Upper lobe of left lung (tissue), 6 donors: Measurements from ENCODE around the gene AGAP1. TPM values are rescaled to one million over a fixed set of nuclear protein-coding genes. Genes with fewer than 3 reads are reported as not detected.

Experiments
- ATAC-seq, 2 donors: fragments of 200-7000 bp; cut with Tn5 transposase; one replicate each; pipeline ENCODE4 v1.9.1; 2022; ENCODE audit warnings: mild to moderate bottlenecking in 2 of 2, moderate library complexity in 2 of 2; ENCODE audit not compliant: low FRiP score in 2 of 2
- DNase-seq, 2 donors: peaks; one replicate each; pipeline ENCODE4 v3.0.0-alpha.2; 2019 to 2020
- H3K27ac ChIP-seq, 4 donors: fragments of 200-600 bp; sonication (generic); one replicate each; pipeline ENCODE4 v1.5.1; 2016 to 2019
- H3K27me3 ChIP-seq, 4 donors: fragments of 200-600 bp; sonication (generic); one replicate each; pipeline ENCODE4 v1.5.1; 2017 to 2019
- H3K36me3 ChIP-seq, 4 donors: fragments of 200-600 bp; sonication (generic); one replicate each; pipeline ENCODE4 v1.5.1; 2016 to 2019
- H3K4me1 ChIP-seq, 4 donors: fragments of 200-600 bp; sonication (generic); one replicate each; pipeline ENCODE4 v1.5.1; 2018 to 2019
- H3K4me3 ChIP-seq, 4 donors: fragments of 200-600 bp; sonication (generic); one replicate each; pipeline ENCODE4 v1.5.1; 2017 to 2019; ENCODE audit warnings: mild to moderate bottlenecking in 2 of 4, moderate library complexity in 1 of 4
- H3K9me3 ChIP-seq, 4 donors: fragments of 200-600 bp; sonication (generic); one replicate each; pipeline ENCODE4 v1.5.1; 2018 to 2019
- EP300 ChIP-seq, 4 donors: sonication (generic); formaldehyde crosslinking; IDR thresholded peaks; one replicate each; pipeline ENCODE4 v1.5.1; 2017; ENCODE audit warnings: antibody characterized with exemption in 4 of 4, control low read depth in 2 of 4
- POLR2A ChIP-seq, 4 donors: fragments of 450-650 bp; IDR thresholded peaks; one replicate each; pipeline ENCODE4 v1.5.1; 2016 to 2017; ENCODE audit warnings: antibody characterized with exemption in 4 of 4, mild to moderate bottlenecking in 2 of 4
- POLR2AphosphoS5 ChIP-seq, 2 donors: sonication (generic); formaldehyde crosslinking; IDR thresholded peaks; one replicate each; pipeline ENCODE4 v1.5.1; 2017; ENCODE audit warnings: antibody characterized with exemption in 2 of 2
- WGBS, 2 donors: methylation state at CpG; one replicate each; pipeline ENCODE4 v1.1.5; 2017 to 2018; 5-methylcytosine and 5-hydroxymethylcytosine counted together
- total RNA-seq, 6 donors: library from RNA; depleted of rRNA in 4 of 6; stranded (reverse); fragments of >200 nt in 4 of 6; gene quantifications; one replicate each; pipeline versions ENCODE4 v1.1.0 to v1.2.1, GENCODE V29; 2016 to 2021
- TF ChIP-seq, protein P1 (sequence below), 6 experiments: fragments of 450-650 bp in 4 of 6; fragments of 200-600 bp in 2 of 6; sonication (generic) in 2 of 6; IDR thresholded peaks; one replicate each; pipeline ENCODE4 v1.5.1; 2016 to 2019; ENCODE audit warnings: antibody characterized with exemption in 6 of 6
- donor health status: DM: no; HTN: no; CAD: no; lungs with moderate emphysema.
- donor health status: DM: no; HTN: yes; CAD: no; lungs with severe emphysema.

Gene AGAP1
- total RNA-seq, 6 donors from 2014 or later, result 25.5 to 45.1 (median 30.7) TPM

DNA sequence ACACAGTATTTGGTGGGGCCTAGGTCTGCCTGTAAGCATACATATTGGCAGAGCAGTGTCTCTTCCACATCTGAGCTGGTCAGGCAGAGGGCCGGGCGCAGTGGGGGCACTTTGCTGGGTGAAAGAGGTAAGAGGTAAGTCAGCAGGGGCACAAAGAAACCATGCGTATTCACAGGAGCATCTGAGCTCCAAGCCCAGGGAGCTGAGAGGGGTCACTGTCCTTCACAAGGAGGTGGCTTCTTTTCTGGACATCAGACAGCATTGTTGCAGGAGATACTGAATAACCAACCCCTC lies 201.7 kb downstream of the AGAP1 start:
- no peaks in the 10 kb centered on the region for H3K9me3 ChIP-seq
- WGBS, 2 donors, result 94% methylated on average over 3 of the region's 3 CpGs; no CpG with 5 or more reads in 1 of the 2 donors
- no peaks in the 10 kb centered on the region for H3K36me3 ChIP-seq
- no peak for ATAC-seq
- H3K27me3 ChIP-seq, result no peaks in the 10 kb centered on the region
- TF ChIP-seq, protein P1, sequence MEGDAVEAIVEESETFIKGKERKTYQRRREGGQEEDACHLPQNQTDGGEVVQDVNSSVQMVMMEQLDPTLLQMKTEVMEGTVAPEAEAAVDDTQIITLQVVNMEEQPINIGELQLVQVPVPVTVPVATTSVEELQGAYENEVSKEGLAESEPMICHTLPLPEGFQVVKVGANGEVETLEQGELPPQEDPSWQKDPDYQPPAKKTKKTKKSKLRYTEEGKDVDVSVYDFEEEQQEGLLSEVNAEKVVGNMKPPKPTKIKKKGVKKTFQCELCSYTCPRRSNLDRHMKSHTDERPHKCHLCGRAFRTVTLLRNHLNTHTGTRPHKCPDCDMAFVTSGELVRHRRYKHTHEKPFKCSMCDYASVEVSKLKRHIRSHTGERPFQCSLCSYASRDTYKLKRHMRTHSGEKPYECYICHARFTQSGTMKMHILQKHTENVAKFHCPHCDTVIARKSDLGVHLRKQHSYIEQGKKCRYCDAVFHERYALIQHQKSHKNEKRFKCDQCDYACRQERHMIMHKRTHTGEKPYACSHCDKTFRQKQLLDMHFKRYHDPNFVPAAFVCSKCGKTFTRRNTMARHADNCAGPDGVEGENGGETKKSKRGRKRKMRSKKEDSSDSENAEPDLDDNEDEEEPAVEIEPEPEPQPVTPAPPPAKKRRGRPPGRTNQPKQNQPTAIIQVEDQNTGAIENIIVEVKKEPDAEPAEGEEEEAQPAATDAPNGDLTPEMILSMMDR (IDR thresholded peaks at IDR 0.05), result no peak
- TF ChIP-seq POLR2A (IDR thresholded peaks at IDR 0.05) (no peak), EP300 (IDR thresholded peaks at IDR 0.05) (no peak), POLR2AphosphoS5 (IDR thresholded peaks at IDR 0.05) (no peak)
- H3K27ac ChIP-seq, result no peak overlapping the region
- no peak overlapping the region for H3K4me3 ChIP-seq
- H3K4me1 ChIP-seq, result peaks cover 0 to 6% (median 1%) of the 10 kb centered on the region in 4 donors
- no peak for DNase-seq

GRCh38 chr2:235697041-235697440 lies 203.2 kb downstream of the AGAP1 start:
- TF ChIP-seq, protein P1 (IDR thresholded peaks at IDR 0.05), result no peak
- Histone ChIP-seq H3K36me3 (no peaks in the 10 kb centered on the region), H3K27me3 (no peaks in the 10 kb centered on the region), H3K4me3 (no peak overlapping the region), H3K27ac (no peak overlapping the region), H3K9me3 (no peaks in the 10 kb centered on the region), H3K4me1 (peaks cover 0 to 9% (median 4%) of the 10 kb centered on the region in 4 donors)
- no peak for ATAC-seq
- 95 to 97% methylated on average over 8 of the region's 8 CpGs for WGBS, 2 donors
- no peak for DNase-seq

GRCh38 chr2:235698028-235698427 lies 204.2 kb downstream of the AGAP1 start:
- DNase-seq (no peak), ATAC-seq (no peak)
- no peak overlapping the region for H3K4me3 ChIP-seq
- H3K36me3 ChIP-seq, result no peaks in the 10 kb centered on the region
- H3K27ac ChIP-seq, result no peak overlapping the region
- TF ChIP-seq POLR2AphosphoS5 (IDR thresholded peaks at IDR 0.05), result no peak
- no peak for TF ChIP-seq POLR2A (IDR thresholded peaks at IDR 0.05)
- no peak for TF ChIP-seq EP300 (IDR thresholded peaks at IDR 0.05)
- TF ChIP-seq, protein P1 (IDR thresholded peaks at IDR 0.05), result no peak
- no peaks in the 10 kb centered on the region for H3K9me3 ChIP-seq
- peaks cover 0 to 19% (median 5%) of the 10 kb centered on the region in 4 donors for H3K4me1 ChIP-seq
- no peaks in the 10 kb centered on the region for H3K27me3 ChIP-seq
- WGBS, 2 donors, result 73 to 82% methylated on average over 8 to 9 of the region's 9 CpGs

GRCh38 chr2:235698491-235698890 lies 204.6 kb downstream of the AGAP1 start:
- Histone ChIP-seq H3K36me3 (no peaks in the 10 kb centered on the region), H3K9me3 (no peaks in the 10 kb centered on the region), H3K4me3 (no peak overlapping the region), H3K27me3 (no peaks in the 10 kb centered on the region), H3K27ac (no peak overlapping the region), H3K4me1 (peaks cover 0 to 21% (median 5%) of the 10 kb centered on the region in 4 donors)
- TF ChIP-seq POLR2A (IDR thresholded peaks at IDR 0.05), result no peak
- no peak for TF ChIP-seq EP300 (IDR thresholded peaks at IDR 0.05)
- DNase-seq (no peak), ATAC-seq (no peak)
- WGBS, 2 donors, result 87 to 93% methylated on average over 7 of the region's 7 CpGs

DNA sequence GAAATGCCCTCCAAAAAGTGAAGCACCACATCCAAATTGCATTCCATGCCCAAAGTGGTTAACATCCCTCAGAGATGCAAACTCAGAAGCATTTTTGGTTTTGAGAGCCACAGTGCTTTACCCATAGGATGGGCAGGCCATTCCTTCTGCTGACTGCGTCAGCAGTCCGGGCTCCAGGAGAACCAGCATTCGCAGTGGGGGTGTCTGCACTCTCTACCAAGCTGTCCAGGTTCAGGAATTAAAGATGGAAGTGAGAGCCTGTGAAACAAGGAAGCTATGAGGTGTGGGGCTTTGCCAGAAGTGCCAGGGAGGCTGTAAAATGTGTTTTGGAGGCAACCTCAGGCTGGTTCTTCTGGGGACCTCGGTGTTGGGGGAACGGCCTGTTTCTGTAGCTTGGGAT lies 205.7 kb downstream of the AGAP1 start:
- H3K9me3 ChIP-seq, result no peaks in the 10 kb centered on the region
- H3K4me1 ChIP-seq, result peaks cover 0 to 21% (median 5%) of the 10 kb centered on the region in 4 donors
- DNase-seq (no peak), ATAC-seq (no peak)
- H3K27ac ChIP-seq, result no peak overlapping the region
- TF ChIP-seq EP300 (IDR thresholded peaks at IDR 0.05) (no peak), POLR2A (IDR thresholded peaks at IDR 0.05) (no peak), POLR2AphosphoS5 (IDR thresholded peaks at IDR 0.05) (no peak)
- TF ChIP-seq, protein P1 (IDR thresholded peaks at IDR 0.05), result no peak
- no peaks in the 10 kb centered on the region for H3K27me3 ChIP-seq
- no peaks in the 10 kb centered on the region for H3K36me3 ChIP-seq
- WGBS, 2 donors, result 87 to 94% methylated on average over 5 of the region's 5 CpGs
- no peak overlapping the region for H3K4me3 ChIP-seq
